ENCODE results near the gene MLF2.
"Not testable (repeated sequence)": the region's sequence is repeated elsewhere in the genome, so short reads cannot be mapped to it uniquely, and the experiment has no call there.

The MLF2 gene

DNA sequence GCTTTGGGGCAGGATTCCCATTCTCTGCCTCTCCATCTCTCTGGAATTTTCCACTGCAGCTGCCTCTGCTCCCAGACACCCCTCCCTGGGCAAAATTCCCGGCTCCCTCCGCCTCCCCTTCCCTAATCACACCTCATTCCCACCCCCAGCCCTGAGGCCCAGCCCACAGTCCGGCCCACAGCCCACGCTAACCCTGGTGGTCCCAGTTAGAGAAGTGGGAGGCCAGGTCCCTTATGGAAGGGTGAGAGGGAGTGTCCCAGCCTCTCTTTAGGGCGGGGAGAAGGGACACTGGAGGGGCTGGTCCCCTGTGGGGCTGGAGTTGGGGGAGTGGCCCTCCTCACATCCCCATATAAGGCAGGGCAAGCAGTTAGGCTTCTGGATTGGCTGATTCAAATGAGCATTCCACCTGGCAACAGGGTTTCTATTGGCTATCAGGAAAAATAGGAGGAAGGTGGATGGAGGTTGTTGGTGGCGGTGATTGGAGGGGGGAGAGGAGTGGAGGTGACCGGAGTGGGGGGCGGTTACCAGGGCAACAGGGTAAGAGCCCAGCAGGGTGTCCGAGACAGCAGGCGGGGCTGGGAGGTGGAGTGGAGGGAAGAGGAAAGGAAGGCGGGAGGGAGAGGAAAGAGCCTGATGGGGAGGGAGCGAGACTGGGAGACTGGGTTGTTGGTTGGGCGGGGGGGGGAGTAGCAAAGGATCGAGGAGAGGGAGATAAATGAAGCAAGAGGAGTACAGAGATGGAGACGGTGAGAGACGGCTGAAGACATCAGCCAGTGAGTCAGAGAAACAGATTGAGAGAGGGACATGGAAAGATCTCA is 11.3 kb upstream of the MLF2 start:
- peak; percentile 92 for DNase-seq

DNA sequence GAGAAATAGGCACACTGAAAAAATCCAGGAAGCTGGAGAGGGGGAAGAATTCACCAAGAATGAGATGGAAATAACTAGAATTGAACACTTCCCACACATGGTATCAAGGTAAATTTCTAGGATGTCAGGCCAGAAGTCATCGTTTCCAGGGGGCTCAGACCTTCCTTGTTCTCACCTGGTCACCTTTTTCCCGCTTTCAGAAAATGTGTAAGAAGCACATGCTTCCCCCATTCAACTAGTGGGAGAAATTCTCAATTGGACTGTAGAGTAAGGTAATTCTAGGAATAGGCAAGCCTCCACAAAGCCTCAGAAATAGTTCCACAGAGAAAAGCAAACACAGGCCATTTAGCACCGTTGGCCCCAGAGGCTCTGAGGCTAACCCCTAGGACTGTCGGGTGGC is 10.4 kb upstream of the MLF2 start:
- DNase-seq, result no peak

DNA sequence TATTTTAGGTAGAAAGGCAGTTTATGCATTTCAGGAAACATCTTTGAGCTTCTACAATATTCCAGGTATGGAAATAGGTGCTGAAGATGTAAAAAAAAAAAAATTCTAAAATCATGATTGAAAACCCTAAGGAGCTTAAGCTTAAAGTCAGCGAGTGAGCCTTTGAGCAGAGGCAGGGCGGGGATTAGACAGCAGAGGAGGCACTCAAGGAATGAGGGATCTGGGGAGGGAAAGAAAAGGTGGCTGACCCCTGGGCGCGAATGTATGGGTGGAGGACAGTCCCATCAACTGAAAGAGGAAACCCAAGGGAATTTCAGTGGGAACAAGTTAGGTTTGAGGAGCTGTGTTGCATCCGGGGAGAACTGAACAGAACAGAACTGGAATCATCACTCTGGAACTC is 6.8 kb upstream of the MLF2 start:
- DNase-seq, result no peak

DNA sequence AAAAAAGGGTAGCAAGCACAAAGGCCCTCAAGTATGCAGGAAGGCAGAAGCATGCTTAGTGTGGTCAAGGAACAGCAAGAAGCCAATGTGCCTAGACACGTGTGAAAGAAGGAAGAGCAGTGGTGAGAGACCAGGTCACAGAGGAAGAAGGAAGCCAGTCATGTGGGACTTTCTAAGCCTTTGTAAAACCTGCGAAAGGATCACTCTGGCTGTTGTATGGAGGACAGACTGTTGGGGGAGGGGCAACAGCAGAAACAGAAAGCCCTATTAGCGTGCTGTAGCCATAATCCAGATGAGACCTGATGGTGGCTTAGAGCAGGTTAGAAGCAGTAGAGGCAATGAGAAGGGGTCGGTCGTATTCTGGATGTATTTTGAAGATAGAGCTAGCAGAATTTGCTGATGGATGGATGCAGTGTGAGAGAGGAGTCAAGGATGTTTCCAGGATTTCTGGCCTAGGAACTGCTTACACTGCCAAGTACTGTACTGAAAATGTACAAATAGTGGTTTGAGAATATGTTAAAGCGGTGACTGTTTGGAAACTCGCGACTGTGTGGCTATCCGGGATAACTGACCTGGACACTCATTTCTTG is 5.7 kb upstream of the MLF2 start:
- no peak for DNase-seq

DNA sequence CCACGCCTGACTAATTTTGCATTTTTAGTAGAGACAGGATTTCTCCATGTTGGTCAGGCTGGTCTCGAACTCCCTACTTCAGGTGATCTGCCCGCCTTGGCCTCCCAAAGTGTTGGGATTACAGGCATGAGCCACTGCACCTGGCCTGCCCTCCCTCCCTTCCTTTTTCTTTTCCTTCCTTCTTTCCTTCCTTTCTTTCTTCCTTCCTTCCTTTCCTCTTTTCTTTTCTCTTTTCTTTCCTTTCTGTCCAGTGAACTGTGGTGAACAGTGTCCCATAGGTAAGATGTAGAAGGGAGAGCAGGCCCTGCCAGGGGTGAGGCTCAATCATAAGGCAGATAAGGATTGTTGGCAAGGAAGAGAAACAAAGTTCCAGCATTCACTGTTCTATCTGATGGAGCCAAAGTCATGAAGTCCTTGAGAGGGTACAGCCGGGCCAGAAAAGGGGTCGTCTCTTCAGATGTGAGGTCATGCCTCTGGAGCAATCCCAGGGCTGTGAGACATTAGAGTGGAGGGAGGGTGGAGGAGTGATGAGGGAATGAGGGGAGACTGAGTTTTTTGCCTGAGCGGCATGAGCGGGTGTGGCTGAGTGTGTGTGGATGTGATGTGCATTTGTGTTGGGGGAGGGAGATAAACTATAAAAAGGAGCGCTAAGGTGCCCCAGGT is 4.2 kb upstream of the MLF2 start:
- no peak for DNase-seq

DNA sequence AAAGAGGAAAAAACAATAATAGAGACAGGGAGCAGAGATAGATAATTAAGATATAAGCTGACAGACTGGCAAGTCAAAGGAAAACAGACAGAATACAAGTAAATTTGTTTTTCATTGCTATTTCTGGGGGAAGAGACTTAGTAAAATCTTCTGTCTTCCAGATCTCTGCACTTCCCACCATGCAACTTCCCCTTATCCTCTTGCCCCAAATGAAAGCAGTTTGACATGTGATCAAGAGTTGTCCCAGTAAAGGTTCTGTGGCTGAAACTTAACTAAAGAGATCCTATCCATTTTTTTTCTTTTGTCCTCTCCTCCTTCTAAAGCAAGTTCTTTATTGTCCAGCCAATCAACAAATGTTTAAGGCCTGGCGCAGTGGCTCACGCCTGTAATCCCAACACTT is 1.5 kb upstream of the MLF2 start:
- DNase-seq, result no peak

DNA sequence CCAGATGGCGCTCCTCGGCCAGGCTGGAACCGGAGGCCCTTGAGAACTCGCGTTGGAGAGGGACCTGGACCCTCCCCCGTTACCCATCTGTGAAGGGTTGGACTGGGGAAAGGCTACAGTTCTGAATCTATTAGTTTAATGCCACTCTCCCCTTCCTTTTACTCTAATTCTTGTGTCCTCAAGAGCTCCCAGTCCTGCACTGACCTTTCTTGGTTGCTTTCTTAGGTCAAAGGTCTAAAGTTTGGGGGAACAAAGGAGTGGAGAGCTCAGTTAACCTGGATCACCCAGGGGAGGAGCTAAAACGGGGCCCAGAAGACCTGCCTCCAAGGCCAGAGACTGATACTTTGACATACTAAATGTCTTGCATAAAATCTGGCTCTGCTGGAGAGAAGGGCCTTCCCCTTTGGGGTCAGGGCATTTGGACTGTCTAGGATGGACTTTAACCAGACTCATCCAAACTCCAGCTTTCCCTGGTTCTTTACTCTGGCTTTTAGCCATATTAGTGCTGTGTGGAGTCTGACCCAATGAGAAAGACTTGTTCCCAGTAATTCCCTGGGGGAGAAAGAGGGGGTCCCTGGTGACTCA is 923 bp upstream of the MLF2 start:
- DNase-seq, result no peak

DNA sequence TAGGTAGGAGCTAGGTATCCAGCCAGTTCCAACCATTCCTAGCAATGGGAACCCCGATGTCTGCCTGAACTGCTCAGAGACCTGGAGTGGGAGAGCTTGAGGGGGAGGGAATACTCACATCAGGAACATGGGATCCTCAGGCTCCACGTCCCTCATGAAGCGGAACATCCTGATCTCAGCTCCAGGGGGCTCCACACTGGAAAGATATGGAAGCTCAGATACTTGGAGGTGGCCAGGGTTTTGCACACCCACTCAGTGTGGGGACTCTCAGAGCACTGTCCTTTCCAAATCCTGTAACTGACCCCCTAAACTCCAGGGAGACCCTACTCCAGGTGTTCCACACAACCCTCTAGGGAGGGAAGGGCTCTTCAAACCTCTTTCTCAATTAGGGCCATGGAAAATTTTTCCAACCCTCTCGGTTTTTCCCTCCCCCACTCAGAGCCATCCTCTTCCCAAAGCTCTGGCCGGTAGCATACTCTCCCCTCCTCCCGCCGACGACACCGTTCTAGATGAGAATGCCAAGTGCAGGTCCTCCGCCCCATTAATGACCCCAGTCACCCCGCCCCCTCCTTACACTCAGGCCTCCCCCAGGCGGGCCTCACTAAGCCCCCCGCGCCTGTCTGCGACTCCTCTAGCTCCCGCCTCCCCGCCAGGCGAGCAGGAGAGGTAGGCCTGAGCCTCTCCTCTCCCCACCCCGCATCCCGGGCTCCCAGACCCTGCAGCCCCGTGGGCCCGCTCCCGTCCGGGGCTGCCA is 597 bp downstream of the MLF2 start:
- no peak for DNase-seq

DNA sequence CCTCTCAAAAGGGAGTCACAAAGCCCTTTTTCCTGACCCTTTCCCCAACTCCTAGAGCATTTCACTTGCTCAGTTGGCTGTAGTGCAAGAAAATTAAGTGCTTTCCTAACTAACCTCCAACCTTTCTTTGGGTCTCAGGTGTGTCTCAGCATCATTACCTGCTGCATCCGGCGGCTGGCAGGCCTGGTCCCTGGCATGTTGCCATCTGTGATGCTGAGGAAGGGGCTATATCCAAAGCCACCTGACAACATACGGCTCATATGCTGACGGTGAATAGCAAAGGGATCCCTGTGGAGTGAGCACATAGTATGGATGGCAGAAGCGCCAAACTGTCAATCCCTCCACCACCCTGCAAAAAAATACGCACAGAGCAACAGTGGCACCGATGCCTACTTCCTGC is 1.2 kb downstream of the MLF2 start:
- no peak for DNase-seq

DNA sequence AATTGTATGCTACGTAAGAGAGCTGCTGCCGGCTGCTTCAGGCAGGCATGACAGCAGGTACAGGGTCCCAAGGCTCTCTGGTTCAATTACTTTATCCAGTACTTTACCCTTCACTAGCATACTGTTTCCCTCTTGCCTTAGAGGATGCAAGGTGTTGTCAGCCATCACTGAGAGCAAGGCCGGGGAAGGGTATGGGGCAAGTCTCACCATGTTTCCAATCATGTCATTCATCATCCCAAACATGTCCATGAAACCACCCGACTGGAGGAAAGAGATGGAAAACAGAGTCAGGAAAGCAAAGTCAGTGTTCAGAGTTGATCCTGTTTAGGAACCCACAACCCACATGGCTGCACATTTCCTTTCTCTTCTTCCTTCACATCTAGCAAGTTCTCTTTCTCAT is 2.4 kb downstream of the MLF2 start:
- DNase-seq, result no peak

DNA sequence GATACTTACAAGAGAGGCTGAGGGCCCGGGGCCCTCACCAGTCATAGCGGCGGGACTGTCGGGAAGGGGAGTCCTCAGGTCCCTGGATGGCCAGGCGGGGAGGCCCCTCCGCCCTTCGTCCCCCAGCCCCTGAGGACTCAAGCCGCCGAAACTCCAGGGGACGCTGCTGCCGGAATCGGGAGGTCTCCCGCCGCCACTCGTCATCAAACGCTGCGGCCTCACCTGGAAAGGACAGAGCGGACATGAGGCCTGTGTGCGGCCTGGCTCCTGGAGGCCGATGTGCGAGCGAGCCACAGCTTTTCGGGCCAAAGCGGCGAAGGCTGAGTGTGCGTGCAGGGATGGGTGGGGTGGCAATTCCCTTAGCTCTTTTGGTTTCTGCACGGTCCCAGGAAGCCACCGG is 4.2 kb downstream of the MLF2 start:
- DNase-seq, result no peak

DNA sequence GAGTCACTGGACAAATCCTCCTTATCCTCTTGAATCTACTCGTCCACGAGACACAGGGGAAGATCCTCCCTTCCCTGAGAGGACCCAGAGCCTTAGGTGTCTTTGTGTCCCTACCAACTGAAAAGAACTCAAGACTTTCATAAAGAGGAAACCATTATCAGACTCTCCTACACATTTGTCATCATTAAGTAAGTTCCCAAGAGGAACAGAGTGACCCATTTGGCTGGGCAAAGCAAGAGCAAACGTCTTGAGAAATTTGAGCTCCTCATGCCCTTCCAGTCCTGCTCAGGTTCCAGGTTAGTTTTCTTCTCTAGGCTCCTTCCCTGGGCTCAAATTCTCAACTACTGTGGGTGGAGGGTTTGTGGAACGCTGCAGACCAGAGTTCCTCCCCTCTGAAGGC is 5.7 kb downstream of the MLF2 start:
- no peak for DNase-seq

DNA sequence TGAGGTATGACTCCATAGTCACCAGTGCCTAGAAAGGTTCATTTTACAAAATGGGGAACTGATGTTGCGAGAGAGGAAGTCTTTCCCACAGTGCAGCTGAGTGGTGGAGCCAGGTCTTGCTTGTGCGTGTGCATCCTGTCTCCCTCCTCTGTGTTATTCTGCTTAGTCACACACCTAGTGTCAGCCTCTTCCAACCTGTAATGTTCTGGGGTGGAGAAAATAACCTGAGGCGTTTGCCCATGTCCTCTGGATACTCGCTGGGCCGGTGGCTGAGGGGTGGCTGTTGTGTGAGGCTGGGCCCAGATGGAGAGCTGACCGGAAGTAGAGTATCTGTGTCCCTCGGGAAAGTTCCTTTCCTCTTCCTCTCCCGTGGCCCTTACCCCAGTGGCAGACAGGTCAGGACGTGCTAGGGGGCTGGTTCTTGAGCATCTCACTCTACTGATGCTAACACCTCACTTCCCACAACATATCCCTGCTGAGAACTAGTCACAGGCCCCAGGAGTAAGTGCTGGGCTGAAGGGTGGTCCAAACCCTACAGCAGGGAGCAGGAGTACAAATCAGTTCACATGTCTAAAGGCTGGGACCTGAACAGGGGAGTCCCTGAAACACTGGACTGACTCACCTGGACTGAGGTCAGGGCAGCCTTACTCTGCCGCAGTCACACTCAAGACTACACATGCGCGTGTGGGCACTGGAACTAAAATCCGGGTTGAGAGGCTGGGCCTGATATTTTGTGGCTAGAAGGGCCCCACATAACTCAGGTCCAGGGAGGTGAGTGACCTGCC is 7.0 kb downstream of the MLF2 start:
- no peak for DNase-seq

DNA sequence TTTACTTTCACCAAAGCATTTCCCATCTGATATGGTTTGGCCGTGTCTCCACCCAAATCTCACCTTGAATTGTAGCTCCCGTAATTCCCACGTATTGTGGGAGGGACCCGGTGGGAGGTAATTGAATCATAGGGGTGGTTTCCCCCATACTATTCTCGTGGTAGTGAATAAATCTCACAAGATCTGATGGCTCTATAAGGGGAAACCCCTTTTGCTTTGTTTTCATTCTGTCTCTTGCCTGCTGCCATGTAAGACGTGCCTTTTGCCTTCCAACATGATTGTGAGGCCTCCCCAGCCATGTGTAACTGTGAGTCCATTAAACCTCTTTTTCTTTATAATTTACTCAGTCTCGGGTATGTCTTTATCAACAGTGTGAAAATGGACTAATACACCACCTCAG is 9.6 kb downstream of the MLF2 start:
- DNase-seq, result not testable (repeated sequence)

DNA sequence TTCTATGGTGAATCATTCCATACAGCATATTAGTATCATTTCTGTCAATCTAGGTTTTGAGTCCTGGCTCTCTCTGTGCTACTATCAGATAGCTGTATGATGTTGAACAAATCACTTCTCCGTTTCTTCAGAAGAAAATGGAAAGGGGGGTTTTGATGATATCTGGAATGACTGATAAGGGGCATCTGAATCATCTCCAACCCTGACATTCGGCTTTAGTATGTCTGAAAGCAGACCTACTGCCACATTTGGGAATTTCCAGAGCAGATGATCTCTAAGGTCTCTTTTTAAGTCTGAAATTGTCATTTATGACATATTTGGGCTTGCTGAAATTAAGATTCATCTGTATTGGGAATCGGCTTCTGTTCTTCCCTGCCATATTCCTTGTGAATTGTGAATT is 10.1 kb downstream of the MLF2 start:
- no peak for DNase-seq

DNA sequence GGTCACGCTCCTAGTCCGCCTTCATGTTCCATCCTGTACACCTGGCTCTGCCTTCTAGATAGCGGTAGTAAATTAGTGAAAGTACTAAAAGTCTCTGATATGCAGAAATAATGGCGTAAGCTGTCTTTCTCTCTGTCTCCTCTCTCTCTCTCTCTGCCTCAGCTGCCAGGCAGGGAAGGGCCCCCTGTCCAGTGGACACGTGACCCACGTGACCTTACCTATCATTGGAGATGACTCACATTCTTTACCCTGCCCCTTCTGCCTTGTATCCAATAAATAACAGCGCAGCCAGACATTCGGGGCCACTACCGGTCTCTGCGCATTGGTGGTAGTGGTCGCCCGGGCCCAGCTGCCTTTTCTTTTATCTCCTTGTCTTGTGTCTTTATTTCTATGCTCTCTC is 10.9 kb downstream of the MLF2 start:
- DNase-seq, result not testable (repeated sequence)

DNA sequence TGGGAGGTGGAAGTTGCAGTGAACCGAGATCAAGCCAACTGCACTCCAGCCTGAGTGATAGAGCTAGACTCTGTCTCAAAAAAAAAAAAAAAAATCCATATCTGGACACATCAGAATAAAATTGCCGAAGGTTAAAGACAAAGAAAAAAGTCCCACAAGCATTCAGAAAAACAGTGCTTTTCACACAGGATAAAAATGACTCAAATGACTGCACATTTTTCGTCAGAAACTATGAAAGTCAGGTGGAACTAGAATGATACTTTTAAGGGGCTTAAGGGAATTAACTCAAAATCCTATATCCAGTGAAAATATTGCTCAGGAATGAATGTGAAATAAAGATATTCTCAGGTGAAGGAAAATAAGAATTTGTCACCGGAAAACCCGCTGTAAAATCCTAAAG is 16.2 kb downstream of the MLF2 start:
- DNase-seq, result no peak

DNA sequence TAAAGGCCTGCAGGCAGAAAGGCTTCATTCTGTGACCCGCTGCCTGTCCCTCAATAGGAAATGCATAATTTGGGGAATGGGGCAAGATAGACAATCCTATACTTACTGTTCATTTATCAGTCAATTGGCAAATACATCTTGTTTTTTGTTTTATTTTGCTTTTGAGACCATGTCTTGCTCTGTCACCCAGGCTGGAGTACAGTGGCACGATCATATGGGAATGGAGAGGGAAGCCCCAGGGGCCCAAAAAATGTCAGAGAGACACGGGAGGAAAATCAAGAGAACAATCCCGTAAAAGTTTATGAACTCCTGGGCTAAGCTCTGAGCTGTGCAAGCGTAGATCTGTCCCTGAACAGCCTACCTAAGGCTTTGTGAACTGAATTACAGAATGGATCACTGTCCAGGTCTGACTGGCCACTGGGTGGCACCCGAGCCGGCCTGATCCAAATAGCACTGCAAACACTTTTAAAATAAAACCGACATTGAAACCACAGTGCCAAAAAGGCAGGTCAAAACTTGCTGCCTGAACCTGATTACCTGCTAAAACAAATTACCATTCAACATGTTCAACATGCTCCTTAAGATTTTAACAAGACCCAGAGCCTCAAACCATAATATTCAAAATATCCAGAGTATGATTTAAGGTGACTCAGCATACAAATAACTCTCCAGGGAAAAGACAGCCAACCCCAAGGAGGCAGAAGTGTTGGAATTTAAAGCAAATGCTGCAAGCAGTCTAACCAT is 17.3 kb downstream of the MLF2 start:
- peak; percentile 44 for DNase-seq

DNA sequence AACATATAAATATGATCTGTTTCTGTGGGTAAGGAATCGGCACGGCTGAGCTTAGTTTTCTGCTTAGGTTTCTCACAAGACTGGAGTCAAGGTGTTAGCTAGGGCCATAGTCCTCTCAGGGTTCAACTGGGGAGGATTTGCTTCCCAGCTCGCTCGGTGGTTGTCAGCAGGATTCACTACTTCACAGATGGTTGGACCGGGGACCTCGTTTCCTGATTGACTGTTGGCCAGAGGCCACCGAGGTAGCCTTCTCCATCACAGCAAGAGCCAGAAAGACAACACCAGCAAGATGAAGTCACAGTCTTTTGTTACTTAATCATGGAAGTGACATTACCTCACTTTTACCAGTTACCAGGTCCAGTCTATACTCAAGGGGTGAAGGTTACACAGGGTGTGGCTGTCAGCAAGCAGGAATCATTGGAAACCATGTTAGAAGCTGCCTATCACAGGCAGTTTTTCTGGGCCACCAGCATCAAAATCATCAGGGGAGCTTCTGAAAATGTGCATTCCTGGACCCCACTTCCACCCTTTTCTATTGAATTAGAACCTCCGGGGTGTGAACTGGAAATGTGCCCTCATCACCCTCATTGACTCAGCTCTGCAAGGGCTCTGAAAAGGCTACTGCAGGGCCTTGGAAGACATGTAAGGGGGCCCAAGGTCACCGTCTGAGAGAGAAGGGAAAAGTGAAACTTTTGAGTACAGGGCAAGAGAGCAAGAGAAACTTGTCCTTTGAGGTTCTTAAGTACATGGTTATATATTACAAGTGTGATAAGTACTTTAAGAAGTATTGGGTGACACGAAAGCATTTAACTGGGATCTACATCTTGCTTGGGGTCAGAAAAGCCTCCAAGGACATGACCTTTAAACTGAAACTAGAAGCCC is 18.2 kb downstream of the MLF2 start:
- no peak for DNase-seq

DNA sequence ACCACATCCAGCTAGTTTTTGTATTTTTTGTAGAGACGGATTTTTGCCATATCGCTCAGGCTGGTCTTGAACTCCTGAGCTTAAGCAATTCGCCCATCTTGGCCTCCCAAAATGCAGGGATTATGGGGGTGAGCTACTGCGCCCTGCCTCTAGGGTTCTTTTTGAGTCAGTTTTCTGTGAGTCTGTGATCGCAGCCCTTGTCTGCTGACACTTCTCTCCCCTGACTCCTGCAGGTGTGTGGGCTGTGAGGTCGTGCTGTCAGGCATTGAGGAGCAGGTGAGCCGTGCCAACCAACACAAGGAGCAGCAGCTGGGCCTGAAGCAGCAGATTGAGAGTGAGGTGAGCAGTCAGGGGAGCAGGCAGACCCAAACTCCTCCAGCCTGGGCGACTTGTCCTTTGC is 22.8 kb downstream of the MLF2 start:
- no peak for DNase-seq

DNA sequence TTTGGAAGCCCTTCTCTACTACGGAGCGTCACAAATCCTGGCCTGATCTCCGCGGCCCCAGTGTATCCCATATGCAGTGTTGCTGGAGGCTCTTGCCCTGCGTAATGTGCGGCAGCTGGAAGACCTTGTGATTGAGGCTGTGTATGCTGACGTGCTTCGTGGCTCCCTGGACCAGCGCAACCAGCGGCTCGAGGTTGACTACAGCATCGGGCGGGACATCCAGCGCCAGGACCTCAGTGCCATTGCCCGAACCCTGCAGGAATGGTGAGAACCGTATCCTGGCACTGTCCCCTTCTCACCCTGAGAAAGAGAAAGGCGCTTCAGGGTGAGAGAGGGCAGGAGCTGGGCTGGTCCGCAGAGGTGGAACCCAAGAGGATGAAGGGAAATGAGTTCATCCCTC is 23.8 kb downstream of the MLF2 start:
- no peak for DNase-seq

All from SHP77 treated with DMSO at 0.1 percent for 48 hours (cell line).